Amniotic stem cell (primary cell): Measurements from ENCODE around the gene ICAM5.
A peak's percentile ranks its signal among the peaks of the same experiment; 100 is the strongest.

Source experiments
- DNase-seq: peaks from one replicate; lab custom pipeline; 2025; lab: John Stamatoyannopoulos, UW

ICAM5 gene

DNA sequence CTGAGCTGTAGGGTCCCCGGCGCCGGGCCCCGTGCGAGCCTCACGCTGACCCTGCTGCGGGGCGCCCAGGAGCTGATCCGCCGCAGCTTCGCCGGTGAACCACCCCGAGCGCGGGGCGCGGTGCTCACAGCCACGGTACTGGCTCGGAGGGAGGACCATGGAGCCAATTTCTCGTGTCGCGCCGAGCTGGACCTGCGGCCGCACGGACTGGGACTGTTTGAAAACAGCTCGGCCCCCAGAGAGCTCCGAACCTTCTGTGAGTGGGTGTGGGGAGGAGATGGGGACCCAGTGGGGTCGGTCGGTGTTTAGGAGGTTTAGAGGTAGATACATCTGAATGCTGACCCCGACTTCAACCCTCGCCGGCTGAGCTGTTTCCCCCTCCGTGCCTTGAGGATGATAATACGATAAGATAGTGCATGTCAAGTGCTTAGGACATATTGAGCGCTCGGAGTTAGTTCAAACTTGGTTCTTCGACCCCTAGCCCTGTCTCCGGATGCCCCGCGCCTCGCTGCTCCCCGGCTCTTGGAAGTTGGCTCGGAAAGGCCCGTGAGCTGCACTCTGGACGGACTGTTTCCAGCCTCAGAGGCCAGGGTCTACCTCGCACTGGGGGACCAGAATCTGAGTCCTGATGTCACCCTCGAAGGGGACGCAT lies 1.9 kb downstream of the ICAM5 start:
- DNase-seq: no peak

DNA sequence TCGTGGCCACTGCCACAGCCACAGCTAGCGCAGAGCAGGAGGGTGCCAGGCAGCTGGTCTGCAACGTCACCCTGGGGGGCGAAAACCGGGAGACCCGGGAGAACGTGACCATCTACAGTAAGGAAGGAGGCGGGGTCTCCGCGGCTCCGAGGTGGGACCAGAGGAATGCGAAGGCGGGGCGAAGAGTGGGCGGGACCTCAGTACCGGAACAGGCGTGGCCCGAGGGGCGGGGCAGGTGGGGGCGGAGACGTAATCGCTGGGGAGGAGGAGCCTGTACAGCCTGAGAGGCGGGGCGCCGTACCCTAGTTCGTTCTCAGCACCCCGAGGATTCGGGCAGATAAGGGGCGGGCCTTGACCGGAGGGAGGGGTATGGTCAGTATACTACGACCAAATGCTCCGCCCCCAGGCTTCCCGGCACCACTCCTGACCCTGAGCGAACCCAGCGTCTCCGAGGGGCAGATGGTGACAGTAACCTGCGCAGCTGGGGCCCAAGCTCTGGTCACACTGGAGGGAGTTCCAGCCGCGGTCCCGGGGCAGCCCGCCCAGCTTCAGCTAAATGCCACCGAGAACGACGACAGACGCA lies 2.5 kb downstream of the ICAM5 start:
- DNase-seq: peak; percentile 55

DNA sequence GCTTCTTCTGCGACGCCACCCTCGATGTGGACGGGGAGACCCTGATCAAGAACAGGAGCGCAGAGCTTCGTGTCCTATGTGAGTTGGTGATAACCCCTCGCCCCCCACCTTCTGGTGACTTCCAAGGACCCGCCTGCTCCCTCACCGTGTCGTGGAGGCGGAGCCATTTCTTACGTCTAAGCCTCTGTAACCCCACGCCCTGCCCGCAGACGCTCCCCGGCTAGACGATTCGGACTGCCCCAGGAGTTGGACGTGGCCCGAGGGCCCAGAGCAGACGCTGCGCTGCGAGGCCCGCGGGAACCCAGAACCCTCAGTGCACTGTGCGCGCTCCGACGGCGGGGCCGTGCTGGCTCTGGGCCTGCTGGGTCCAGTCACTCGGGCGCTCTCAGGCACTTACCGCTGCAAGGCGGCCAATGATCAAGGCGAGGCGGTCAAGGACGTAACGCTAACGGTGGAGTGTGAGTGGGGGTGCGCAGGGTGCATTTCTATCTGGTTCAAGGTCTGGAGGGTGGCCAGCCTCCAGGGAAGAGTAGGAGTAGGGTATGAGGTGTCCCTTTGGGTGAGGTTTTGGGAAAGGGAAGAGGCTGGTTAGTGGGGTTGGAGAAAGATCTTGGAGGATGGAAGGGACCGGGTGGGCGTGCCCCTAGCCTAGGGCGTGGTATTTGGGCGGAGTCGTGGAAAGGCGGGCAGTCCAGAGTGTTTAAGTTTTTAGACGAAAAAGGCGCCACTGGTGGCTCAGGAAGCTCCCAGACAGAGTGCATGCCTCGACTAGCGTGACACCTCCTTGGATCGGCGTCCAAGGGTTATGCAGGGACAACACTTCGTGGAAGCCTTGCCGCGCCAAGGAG lies 3.3 kb downstream of the ICAM5 start:
- no peak for DNase-seq

DNA sequence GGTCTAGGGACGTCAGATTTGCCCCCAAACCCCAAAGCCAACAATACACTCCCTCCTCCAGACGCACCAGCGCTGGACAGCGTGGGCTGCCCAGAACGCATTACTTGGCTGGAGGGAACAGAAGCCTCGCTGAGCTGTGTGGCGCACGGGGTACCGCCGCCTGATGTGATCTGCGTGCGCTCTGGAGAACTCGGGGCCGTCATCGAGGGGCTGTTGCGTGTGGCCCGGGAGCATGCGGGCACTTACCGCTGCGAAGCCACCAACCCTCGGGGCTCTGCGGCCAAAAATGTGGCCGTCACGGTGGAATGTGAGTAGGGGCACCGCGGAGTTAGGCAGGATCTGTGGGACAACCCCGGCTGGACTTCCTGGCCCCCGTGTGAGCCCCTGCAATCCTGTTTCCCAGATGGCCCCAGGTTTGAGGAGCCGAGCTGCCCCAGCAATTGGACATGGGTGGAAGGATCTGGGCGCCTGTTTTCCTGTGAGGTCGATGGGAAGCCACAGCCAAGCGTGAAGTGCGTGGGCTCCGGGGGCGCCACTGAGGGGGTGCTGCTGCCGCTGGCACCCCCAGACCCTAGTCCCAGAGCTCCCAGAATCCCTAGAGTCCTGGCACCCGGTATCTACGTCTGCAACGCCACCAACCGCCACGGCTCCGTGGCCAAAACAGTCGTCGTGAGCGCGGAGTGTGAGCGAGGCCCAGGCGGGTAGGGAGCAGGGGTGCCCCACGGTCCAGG lies 4.0 kb downstream of the ICAM5 start:
- no peak for DNase-seq

DNA sequence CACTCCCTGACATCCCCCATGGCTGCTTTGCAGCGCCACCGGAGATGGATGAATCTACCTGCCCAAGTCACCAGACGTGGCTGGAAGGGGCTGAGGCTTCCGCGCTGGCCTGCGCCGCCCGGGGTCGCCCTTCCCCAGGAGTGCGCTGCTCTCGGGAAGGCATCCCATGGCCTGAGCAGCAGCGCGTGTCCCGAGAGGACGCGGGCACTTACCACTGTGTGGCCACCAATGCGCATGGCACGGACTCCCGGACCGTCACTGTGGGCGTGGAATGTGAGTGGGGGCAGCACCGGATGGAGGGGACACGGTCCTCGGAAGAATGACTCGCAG lies 4.6 kb downstream of the ICAM5 start:
- DNase-seq: no peak

DNA sequence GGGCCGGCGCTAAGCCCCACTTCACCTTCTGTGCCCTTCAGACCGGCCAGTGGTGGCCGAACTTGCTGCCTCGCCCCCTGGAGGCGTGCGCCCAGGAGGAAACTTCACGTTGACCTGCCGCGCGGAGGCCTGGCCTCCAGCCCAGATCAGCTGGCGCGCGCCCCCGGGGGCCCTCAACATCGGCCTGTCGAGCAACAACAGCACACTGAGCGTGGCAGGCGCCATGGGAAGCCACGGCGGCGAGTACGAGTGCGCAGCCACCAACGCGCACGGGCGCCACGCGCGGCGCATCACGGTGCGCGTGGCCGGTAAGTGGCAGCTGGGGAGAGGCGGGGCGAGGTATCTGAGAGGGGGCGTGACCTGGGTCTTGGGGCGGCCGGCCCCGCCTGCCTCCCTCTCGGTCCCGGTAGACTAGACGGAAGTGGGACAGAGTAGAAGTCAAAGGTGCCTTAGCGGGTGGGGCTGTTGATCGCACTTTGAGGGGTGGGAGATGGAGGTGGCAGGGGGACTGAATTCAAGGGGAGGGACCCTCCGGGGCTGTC lies 5.6 kb downstream of the ICAM5 start:
- no peak for DNase-seq

DNA sequence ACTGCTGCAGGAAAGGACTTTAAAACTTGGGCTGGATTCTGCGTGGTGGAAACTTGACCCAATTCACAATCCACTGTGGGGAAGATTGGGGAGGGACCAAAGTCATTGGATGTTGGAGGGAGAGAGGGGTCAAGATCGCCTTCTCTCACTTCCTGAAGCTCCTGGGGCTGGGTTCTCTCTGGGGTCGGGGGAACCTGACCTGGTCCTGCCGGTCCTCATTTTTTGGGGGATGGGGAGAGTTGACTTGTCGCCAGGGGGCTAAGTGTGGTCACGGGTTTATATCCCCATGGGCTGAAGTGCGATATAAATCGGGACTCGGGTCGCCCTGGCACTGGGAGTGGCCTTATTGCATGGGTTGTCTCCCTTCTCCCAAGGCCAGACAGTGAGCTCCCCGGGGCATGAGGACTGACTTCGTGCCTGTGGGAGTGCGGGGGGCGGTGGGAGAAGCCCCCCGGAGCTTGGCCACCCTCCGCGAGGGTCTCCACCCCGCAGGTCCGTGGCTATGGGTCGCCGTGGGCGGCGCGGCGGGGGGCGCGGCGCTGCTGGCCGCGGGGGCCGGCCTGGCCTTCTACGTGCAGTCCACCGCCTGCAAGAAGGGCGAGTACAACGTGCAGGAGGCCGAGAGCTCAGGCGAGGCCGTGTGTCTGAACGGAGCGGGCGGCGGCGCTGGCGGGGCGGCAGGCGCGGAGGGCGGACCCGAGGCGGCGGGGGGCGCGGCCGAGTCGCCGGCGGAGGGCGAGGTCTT lies 6.3 kb downstream of the ICAM5 start:
- DNase-seq: no peak

DNA sequence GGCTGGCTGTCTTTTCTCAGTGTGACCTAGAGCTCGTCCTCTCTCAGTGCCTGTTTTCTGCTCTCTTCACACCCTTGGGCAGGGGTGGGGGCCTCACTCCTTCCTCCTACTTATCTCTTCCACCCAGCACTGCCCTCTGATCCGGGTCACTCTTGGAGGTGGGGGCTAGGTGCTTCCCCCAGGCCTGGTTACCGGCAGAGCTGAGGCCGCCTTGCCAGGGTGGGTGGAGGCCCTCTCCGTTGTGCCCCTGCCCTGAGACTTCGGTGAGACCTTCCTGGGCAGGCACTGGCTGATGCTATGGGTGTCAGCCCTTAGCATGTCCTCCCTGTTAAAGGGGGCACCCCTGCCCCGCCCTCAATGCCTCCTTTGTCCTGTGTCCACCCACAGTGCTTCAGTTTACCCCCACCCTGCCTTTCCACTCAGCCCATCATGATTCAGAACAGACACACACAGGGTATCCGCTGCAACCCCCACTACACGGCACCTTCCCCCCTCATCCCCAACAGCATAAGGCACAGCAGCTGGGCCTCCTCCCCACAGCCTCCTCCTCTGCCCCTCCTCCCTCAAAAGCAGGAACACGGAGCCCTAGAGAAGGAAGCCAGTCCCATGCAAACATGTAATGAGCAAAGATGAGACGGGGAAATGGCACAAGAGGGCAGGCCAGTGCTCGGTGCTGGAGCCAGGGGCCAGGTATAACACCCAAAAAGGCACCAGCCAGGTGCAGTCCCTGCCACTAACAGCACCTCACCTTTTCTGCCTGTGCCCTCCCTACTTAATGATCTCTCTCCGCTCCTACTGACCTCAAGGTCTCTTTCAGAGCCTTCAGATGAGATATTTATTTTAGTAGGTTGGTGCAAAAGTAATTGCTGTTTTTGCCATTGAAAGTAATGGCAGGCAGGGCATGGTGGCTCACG lies 10.1 kb downstream of the ICAM5 start:
- no peak for DNase-seq

DNA sequence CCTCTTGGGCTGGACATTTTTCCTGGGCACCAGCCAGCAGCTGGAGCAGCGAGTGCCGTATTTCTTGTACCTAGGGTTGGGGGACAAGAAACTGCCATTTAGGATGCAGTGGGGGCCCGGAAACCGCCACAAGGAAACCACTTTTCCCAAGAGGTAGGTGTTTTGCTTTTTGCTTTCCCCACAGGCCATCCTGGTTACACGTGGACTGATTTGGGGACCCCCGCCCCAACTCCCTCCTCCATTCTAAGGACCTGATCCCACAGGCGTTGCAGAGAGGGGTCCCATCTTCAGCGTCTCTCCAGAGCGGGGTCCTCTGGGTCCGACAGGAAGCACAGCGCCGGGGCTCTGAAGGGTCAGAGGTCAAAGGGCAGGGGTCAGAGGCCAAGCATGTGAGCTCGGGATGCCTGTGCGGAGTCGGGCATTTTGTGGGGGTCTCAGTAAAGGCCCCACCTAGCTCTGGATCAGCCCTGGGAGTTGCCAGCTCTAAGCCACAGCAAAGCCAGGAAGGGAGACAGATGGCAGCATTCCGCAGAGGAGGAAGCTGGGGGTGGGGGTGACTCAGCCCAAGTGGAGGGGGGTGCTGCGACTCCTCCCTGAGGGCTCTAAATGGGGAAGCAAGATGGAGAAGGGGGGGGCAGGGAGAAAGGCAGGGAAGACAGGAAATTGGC lies 15.5 kb downstream of the ICAM5 start:
- no peak for DNase-seq

DNA sequence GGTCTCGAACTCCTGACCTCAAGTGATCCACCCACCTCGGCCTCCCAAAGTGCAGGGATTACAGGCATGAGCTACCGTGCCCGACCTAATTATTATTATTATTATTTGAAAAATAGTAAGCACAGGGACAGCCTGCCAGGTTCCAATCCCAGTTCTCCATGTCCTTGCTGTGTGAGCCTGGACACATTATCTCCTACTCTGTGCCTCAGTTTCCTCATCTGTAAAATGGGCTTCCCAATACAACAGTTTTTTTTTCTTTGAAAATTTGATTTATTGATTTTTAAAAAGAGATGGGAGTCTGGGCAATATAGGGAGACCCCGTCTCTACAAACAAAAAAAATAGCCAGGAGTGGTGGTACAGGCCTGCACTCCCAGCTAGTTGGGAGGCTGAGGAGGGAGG lies 16.6 kb downstream of the ICAM5 start:
- no peak for DNase-seq

DNA sequence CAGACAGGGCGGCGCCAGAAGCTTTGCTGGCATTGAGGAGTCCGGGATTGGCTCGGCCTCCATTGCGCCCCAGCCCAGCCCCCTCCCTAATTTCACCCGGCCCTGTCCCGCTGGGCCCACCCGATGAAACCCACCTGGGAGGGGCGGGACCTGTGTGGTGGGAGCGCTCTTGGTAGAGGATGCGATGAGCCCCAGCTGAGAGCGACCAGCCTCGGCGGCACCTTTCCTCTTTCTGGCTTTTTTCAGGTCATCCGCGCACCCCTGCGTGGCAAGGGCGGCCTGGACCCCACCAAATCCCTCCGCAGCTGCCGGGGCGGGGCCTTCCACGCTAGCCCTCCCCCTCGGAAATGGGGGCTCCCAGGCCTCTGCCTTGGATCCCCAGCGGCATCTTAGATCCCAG lies 19.7 kb downstream of the ICAM5 start, which contains the start of gene ZGLP1:
Gene ZGLP1, minus strand, starts transcription at position 393 of the 400 bp plus-strand sequence.
- DNase-seq: no peak

DNA sequence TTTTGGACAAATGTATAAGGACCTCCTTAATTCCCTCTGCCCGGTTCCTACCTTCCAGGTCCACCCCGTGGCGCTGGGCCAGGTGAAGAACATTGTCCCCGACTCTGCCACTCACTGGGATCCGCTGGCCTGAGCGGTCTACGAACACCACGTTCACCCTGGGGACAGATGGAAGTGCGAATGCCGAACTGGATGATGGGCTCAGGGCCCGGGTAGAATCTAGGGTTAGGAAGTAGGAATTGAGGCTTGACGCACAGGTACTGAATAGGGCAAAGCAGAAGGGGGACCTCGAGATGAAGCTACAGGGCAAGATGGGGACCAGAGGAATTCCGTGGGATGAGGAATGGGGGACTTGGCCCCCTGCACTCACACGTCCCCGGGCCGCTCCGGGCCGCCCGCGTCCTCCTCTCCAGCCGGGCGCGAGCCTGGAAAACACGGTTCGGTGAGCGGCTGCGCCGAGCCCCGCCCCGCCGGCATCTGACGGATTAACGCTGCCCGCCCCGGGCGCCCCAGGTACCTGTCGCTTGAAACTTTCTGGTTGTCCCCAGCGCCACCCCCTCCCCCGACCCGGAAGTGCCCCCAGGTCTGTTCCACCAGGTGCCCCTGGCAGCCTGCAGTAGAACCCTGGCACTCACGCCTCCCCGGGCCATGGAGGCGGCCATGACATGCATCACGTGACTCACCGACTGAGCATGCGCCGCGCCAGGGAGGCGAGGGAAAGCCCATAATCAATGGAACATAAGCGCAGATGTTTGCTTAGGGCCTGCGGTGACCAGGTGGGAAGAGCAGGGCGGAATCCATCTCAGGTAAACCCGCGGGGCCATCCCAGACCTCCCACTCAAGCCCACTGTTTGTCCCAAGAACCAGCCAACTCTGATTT lies 25.8 kb downstream of the ICAM5 start, which contains the start of gene FDX2:
Gene FDX2, minus strand, starts transcription at position 681 of the 880 bp plus-strand sequence. Its CDS starts 19 bp downstream, at position 662.
- no peak for DNase-seq

DNA sequence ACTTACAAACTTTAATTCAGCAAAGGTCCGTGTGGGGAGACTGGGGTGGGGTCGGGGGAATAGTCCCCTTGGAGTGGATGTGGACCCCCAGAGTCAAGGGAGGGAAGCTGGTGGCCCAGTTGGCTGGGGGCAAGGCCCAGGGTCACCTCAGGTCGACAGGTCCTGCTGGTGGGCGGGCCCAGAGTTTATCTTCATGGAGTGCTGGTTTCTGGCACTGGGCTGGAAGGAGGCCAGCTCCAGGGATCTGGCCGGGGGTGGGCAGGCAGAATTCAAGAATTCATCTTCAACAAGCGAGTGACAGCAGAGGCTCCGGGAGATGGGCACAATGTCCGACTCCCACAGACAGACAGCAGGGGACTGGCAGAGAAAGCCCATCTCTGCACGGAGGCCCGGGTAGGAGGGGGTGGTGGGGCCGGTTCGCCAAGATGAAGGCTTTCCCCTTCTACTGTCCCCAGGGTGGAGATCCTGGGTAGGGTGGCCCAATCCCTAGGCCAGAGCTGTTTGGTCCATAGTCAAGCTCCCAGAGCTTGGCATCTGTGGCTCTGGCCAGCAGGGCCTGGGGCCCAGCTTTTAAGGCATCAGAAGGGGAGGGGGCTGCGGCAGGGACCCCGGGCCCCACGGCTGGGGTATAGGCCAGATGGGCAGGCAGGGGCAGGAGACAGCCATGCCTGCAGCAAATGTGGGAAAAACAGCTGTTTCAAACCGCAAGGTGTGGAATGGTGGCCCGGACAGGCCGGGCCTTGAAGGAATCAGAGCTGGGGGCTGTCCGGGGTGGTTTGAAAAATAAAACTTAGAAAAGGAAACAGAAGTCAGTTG lies 26.7 kb downstream of the ICAM5 start:
- no peak for DNase-seq

DNA sequence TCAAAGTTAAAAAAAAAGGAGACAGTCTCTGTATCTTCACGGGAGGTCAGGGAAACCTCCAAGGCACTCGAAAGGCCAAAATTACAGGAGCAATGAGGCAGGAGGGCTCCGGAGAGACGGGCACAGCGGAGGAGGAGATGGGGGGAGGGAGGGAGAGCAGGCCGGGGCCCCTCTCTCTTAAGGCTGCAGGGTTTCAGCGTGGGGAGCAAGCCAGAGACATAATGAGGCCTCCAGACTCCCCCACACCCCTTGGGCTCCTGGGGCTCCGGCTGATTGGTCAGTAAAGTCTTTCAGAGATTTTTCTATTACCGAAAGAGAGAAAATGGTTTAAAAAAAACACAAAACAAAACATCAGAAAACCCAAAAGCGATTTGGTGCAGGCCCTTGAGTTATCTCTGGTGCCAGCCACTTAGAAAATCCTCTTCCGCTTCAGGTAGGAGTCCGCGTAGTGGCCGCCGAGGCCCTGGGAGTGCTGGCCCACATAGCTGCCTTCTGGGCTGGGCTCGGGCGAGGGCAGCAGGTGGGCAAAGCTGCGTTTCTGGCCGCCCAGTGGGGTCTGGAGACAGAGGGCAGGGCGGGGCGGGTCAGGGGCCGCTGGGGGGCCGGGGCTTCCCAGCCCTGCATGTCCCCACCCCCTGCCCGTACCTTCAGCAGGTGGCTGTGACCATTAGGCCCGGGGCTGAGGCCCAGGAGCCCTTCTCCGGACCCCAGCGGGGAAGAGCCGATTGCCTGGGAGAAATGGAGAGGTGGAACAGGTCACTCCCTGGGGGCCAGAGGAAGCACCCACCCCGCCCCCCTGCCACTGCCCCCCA lies 27.5 kb downstream of the ICAM5 start:
- DNase-seq: no peak

DNA sequence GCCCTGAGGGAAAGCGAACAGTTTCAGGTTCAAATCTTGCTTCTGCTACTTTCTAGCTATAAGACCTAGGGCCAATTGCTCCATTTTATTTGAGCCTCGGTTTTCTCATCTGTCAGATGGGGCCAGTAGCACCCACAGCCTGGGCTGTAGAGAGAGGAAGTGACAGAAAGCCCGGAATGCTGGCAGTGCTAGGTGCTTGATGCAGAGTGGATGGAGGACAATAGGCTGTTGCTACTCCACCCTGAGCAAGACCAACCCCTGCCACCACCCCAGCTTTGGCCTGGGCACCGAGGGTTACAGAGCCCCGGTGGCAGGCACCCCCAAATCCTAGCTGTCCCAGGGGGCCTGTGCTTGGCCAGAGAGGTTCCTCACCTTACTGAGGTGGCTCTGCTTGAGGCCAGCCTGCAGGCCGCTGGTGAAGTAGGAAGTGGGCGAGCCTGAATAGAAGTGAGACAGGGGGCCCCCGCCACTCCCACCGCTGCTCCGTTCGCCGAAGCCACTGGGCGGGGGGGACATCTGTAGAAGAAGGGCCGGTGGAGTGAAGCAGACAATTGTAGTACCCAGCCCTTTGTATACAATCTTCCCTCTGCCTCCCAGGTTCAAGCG lies 28.2 kb downstream of the ICAM5 start:
- no peak for DNase-seq

DNA sequence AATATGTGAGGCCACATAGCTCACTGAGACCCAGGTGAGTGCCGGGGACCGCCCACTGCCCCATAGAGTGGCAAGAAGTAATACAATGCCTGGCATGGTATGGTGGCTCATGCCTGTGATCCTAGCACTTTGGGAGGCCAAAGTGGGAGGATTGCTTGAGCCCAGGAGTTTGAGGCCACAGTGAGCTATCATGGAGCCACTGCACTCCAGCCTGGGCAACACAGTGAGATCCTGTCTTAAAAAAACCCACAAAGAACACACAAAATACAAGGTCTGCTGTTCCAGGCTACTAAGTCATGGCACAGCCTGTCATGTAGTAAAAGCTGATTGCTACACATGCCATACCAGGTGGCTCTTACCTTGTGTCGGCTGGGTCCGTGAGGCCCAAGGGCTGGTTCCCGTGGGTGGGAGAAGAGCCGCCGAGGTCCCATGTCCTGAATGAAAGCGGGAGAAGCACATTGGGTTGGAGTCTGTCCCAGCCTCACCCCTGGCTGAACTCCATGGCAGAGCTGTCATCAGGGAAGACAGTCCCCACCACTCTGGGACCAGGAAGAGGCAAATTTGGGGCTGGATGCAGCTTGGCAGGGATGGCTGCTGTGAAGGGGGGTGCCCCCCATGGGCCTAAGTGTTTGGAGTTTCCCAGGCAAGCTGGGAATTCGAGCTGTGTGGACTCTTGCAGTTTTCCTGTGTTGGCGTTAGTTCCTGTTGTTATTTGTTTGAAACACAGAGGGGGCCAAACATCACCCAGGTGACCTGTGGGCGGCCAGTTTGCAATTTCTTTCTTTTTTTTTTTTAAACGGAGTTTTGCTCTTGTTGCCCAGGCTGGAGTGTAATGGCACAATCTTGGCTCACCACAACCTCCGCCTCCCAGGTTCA lies 29.3 kb downstream of the ICAM5 start:
- DNase-seq: no peak
